ENCODE data around the gene ERCC1. TPM values are rescaled to one million over a fixed set of nuclear protein-coding genes. Genes with fewer than 3 reads are reported as not detected.

ERCC1 gene
- total RNA-seq, 4 donors from 2014 or later: 57.5 to 85.2 (median 64.7) TPM

GRCh38 chr19:45440873-45441654, 17.3 kb upstream of the ERCC1 start:
- TF ChIP-seq, protein P1, sequence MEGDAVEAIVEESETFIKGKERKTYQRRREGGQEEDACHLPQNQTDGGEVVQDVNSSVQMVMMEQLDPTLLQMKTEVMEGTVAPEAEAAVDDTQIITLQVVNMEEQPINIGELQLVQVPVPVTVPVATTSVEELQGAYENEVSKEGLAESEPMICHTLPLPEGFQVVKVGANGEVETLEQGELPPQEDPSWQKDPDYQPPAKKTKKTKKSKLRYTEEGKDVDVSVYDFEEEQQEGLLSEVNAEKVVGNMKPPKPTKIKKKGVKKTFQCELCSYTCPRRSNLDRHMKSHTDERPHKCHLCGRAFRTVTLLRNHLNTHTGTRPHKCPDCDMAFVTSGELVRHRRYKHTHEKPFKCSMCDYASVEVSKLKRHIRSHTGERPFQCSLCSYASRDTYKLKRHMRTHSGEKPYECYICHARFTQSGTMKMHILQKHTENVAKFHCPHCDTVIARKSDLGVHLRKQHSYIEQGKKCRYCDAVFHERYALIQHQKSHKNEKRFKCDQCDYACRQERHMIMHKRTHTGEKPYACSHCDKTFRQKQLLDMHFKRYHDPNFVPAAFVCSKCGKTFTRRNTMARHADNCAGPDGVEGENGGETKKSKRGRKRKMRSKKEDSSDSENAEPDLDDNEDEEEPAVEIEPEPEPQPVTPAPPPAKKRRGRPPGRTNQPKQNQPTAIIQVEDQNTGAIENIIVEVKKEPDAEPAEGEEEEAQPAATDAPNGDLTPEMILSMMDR (IDR thresholded peaks at IDR 0.05; ENCODE audit: low read depth): no peak

- TF ChIP-seq, protein P1 (IDR thresholded peaks at IDR 0.05; ENCODE audit: low read depth): no peak
Measured at GRCh38 chr19:45440259-45440638, 16.5 kb upstream of the ERCC1 start.

DNA sequence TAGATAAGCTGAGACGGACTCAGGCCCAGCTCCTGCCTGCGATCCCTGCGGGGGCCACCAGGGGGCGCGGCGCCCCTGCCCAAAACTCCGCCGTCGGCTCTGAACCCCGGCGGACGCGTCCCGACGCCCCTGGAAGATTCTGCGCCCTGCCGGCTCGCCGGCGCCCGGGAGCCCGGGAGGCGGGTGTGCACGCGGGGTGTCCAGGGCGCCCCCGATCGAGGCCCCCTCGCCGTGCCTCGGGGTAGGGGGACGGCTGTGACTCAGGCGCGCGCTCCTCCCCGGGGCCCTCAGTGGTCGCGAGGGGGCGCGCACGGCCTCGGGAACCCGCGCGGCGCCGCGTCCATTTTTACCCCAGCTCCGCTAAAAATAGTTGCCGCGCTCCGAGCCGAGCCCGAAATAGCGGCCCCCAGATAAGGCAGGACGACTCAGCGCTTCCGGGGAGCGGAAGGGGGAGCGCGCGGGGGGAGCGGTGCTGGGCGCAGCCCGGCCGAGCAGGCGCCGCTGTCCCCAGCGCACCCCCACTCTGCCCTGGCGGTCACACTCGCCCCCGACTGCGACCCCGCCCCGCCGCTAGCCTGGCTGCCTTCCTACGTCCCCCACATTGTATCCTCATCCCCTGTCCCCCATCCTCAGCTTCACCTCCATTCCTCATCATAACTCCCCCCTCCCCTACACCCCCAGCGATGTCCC, 16.0 kb upstream of the ERCC1 start:
- TF ChIP-seq, protein P1 (IDR thresholded peaks at IDR 0.05; ENCODE audit: low read depth): no peak

DNA sequence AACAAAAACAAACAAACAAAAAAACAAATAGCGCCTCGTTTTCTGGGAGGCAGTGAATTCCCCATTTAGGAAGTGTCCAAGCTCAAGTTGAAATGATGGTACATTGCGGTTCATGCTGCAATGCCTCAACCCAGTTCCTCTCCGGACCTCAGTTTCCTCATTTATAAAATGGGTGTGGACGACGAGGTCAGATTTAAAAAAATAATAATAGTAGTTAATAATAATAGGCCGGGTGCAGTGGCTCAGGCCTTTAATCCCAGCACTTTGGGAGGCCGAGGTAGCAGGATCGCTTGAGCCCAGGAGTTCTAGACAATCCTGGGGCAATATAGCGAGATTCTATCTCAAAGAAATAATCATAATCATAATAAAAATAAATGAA, 15.5 kb upstream of the ERCC1 start:
- TF ChIP-seq, protein P1 (IDR thresholded peaks at IDR 0.05; ENCODE audit: low read depth): no peak

- TF ChIP-seq, protein P1 (IDR thresholded peaks at IDR 0.05; ENCODE audit: low read depth): no peak
Measured at GRCh38 chr19:45437328-45437727, 13.6 kb upstream of the ERCC1 start.

DNA sequence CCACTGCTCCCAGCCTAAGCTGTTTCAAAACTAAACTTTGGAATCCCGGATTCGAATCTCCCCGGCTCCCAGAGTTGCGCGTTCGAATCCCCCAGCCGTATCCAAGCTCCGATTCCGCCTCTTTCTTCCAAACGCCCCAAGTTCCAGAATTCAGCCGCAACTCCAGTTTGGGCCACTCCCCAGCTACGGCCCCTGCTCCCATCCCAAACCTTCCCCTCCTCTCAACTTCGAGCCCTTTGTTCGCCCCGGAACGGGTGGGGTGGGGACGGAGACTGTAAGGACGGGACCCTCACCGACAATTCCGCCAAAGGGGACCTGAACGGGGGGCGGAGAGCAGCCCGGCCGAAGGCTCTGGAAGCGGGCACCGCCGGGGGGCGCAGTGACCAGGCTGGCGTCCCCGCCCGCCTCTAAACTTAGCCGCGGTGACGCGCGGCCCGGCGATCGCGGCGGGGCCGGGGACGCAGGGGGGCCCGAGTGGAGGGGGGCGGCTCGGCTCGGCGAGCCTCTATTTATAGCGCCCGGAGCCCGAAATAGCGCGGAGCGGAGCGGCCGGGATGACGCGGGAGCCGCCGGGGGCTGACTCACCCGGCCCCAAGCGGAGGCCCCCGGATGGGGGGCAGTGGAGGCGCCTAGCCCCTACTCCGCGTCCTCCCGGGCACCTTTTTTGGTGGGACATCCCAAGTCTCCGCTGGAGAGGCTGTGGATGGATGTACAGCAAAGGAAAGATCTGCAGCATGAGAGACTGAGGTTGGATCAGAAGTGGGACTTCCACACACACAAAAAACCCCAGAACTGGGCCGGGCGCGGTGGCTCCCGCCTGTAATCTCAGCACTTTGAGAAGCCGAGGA, 4.9 kb upstream of the ERCC1 start:
- TF ChIP-seq, protein P1 (IDR thresholded peaks at IDR 0.05; ENCODE audit: low read depth): no peak

Data from subcutaneous adipose tissue (tissue), 4 donors.